Upper lobe of left lung (tissue), 6 donors: ENCODE results near the gene DIAPH3. TPM values are rescaled to one million over a fixed set of nuclear protein-coding genes. Genes with fewer than 3 reads are reported as not detected.

ENCODE experiments used
- ATAC-seq, 2 donors: fragments of 200-7000 bp; cut with Tn5 transposase; one replicate each; pipeline ENCODE4 v1.9.1; 2022; ENCODE audit warnings: mild to moderate bottlenecking in 2 of 2, moderate library complexity in 2 of 2; ENCODE audit not compliant: low FRiP score in 2 of 2
- DNase-seq, 2 donors: peaks; one replicate each; pipeline ENCODE4 v3.0.0-alpha.2; 2019 to 2020
- H3K27ac ChIP-seq, 4 donors: fragments of 200-600 bp; sonication (generic); one replicate each; pipeline ENCODE4 v1.5.1; 2016 to 2019
- H3K27me3 ChIP-seq, 4 donors: fragments of 200-600 bp; sonication (generic); one replicate each; pipeline ENCODE4 v1.5.1; 2017 to 2019
- H3K36me3 ChIP-seq, 4 donors: fragments of 200-600 bp; sonication (generic); one replicate each; pipeline ENCODE4 v1.5.1; 2016 to 2019
- H3K4me1 ChIP-seq, 4 donors: fragments of 200-600 bp; sonication (generic); one replicate each; pipeline ENCODE4 v1.5.1; 2018 to 2019
- H3K4me3 ChIP-seq, 4 donors: fragments of 200-600 bp; sonication (generic); one replicate each; pipeline ENCODE4 v1.5.1; 2017 to 2019; ENCODE audit warnings: mild to moderate bottlenecking in 2 of 4, moderate library complexity in 1 of 4
- H3K9me3 ChIP-seq, 4 donors: fragments of 200-600 bp; sonication (generic); one replicate each; pipeline ENCODE4 v1.5.1; 2018 to 2019
- EP300 ChIP-seq, 4 donors: sonication (generic); formaldehyde crosslinking; IDR thresholded peaks; one replicate each; pipeline ENCODE4 v1.5.1; 2017; ENCODE audit warnings: antibody characterized with exemption in 4 of 4, control low read depth in 2 of 4
- POLR2A ChIP-seq, 4 donors: fragments of 450-650 bp; IDR thresholded peaks; one replicate each; pipeline ENCODE4 v1.5.1; 2016 to 2017; ENCODE audit warnings: antibody characterized with exemption in 4 of 4, mild to moderate bottlenecking in 2 of 4
- POLR2AphosphoS5 ChIP-seq, 2 donors: sonication (generic); formaldehyde crosslinking; IDR thresholded peaks; one replicate each; pipeline ENCODE4 v1.5.1; 2017; ENCODE audit warnings: antibody characterized with exemption in 2 of 2
- WGBS, 2 donors: methylation state at CpG; one replicate each; pipeline ENCODE4 v1.1.5; 2017 to 2018; 5-methylcytosine and 5-hydroxymethylcytosine counted together
- small RNA-seq, 4 donors: library from RNA; depleted of rRNA; stranded (forward); fragments of <200 nt; gene quantifications; one replicate each; pipeline ENCODE3, GENCODE V24; 2016
- total RNA-seq, 6 donors: library from RNA; depleted of rRNA in 4 of 6; stranded (reverse); fragments of >200 nt in 4 of 6; gene quantifications; one replicate each; pipeline versions ENCODE4 v1.1.0 to v1.2.1, GENCODE V29; 2016 to 2021
- TF ChIP-seq, protein P1 (sequence below), 6 experiments: fragments of 450-650 bp in 4 of 6; fragments of 200-600 bp in 2 of 6; sonication (generic) in 2 of 6; IDR thresholded peaks; one replicate each; pipeline ENCODE4 v1.5.1; 2016 to 2019; ENCODE audit warnings: antibody characterized with exemption in 6 of 6
- donor health status: DM: no; HTN: no; CAD: no; lungs with moderate emphysema.
- donor health status: DM: no; HTN: yes; CAD: no; lungs with severe emphysema.

DIAPH3 gene
- total RNA-seq, 6 donors from 2014 or later: 2.8 to 6.3 (median 5.4) TPM

DNA sequence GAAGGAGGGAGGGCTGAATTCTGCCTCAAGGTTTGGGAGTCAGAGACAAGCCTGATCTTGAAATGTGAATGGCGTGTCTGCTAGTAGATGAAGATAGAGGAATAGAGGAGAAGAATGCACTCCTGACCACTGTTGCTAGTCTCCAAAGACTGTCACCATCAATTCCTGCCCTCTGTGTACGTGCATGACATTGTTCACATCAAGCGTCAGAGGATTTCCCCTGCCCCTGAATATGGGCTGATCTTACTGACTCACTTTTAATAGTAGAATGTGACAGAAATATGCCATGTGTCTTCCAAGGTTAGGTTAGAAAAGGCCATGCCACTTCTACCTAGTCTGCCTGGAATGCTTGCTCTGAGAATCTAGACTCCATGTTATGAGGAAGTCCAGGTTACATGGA lies 538.6 kb downstream of the DIAPH3 start:
- WGBS, 2 donors: 92 to 95% methylated on average over 3 of the region's 3 CpGs
- TF ChIP-seq, protein P1, sequence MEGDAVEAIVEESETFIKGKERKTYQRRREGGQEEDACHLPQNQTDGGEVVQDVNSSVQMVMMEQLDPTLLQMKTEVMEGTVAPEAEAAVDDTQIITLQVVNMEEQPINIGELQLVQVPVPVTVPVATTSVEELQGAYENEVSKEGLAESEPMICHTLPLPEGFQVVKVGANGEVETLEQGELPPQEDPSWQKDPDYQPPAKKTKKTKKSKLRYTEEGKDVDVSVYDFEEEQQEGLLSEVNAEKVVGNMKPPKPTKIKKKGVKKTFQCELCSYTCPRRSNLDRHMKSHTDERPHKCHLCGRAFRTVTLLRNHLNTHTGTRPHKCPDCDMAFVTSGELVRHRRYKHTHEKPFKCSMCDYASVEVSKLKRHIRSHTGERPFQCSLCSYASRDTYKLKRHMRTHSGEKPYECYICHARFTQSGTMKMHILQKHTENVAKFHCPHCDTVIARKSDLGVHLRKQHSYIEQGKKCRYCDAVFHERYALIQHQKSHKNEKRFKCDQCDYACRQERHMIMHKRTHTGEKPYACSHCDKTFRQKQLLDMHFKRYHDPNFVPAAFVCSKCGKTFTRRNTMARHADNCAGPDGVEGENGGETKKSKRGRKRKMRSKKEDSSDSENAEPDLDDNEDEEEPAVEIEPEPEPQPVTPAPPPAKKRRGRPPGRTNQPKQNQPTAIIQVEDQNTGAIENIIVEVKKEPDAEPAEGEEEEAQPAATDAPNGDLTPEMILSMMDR (IDR thresholded peaks at IDR 0.05): no peak
- TF ChIP-seq POLR2AphosphoS5 (IDR thresholded peaks at IDR 0.05): no peak
- TF ChIP-seq EP300 (IDR thresholded peaks at IDR 0.05): no peak
- TF ChIP-seq POLR2A (IDR thresholded peaks at IDR 0.05): no peak
- H3K27ac ChIP-seq: no peak overlapping the region
- DNase-seq: no peak
- no peaks in the 10 kb centered on the region for H3K4me1 ChIP-seq
- H3K36me3 ChIP-seq: no peaks in the 10 kb centered on the region
- ATAC-seq: no peak
- H3K27me3 ChIP-seq: no peaks in the 10 kb centered on the region
- H3K4me3 ChIP-seq: no peak overlapping the region
- no peaks in the 10 kb centered on the region for H3K9me3 ChIP-seq

DNA sequence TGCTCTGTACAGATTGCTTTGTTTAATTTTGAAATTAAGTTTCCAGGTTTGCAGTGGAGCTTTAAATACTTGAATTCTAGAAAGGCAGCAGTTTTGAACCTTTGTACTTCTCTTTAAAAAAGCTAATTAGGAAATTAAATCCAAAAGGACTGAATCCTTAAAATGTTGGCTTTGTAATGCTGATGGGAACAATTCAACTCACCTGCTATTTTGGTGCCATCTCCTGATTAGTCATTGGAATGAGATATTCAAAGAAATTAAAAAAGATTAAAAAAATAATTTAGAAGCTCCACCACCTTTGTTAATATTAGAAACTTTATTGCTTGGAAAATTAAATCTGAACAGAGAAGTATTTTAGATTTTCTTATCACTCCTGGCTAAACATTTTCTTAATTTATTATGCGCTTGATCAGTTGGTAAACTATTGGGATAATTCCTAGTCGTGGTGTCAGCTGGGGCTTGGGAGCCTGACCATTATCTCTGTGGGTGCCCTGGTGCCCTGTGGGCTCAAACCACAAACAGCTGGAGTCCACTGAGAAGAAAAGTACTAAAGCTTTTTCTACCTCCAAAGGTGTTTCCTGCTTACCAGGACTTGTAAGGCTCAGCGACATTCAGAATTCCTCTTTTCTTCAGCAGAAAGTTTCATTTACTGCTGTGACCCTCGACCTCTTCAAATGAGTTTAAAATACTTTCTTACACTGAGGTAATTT lies 540.4 kb downstream of the DIAPH3 start:
- TF ChIP-seq POLR2A (IDR thresholded peaks at IDR 0.05): no peak
- no peak for TF ChIP-seq POLR2AphosphoS5 (IDR thresholded peaks at IDR 0.05)
- TF ChIP-seq EP300 (IDR thresholded peaks at IDR 0.05): no peak
- TF ChIP-seq, protein P1 (IDR thresholded peaks at IDR 0.05): no peak
- DNase-seq (no peak), ATAC-seq (no peak)
- peaks cover 0 to 11% (median 5%) of the 10 kb centered on the region in 4 donors for H3K9me3 ChIP-seq
- H3K36me3 ChIP-seq: no peaks in the 10 kb centered on the region
- H3K27me3 ChIP-seq: no peaks in the 10 kb centered on the region
- no peaks in the 10 kb centered on the region for H3K4me1 ChIP-seq
- no peak overlapping the region for H3K27ac ChIP-seq
- 54 to 64% methylated on average over 4 of the region's 4 CpGs for WGBS, 2 donors
- no peak overlapping the region for H3K4me3 ChIP-seq

DNA sequence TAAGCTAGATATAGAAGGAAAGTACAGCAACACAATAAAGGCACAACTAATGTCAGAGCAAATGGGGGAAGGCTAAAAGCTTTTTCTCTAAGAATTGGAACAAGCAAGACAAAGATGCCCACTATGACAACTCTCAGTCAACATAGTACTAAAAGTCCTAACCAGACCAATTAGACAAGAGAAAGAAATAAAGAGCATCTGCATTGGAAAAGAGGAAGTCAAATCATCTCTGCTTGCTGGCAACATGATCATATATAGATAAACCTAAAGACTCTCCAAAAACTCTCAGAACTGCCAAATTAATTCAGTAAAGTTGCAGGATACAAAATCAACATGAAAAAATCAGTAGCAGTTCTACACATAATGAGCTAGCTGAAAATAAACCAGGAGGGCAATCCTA lies 542.0 kb downstream of the DIAPH3 start:
- Histone ChIP-seq H3K9me3 (peaks cover 0 to 11% (median 7%) of the 10 kb centered on the region in 4 donors), H3K4me1 (no peaks in the 10 kb centered on the region), H3K27ac (no peak overlapping the region), H3K36me3 (no peaks in the 10 kb centered on the region), H3K4me3 (no peak overlapping the region), H3K27me3 (no peaks in the 10 kb centered on the region)
- TF ChIP-seq, protein P1 (IDR thresholded peaks at IDR 0.05): no peak
- TF ChIP-seq EP300 (IDR thresholded peaks at IDR 0.05): no peak
- no peak for TF ChIP-seq POLR2AphosphoS5 (IDR thresholded peaks at IDR 0.05)
- TF ChIP-seq POLR2A (IDR thresholded peaks at IDR 0.05): no peak
- ATAC-seq (no peak), DNase-seq (no peak)

Small RNA genes within 50 kb of the gene (small RNA-seq; reads per million reads assigned to genes)
- gene RN7SL375P: 0 reads per million in 4 donors
- 0 to 0.14 (median 0) reads per million in 4 donors for gene RNY4P28

Other genes with a start within 250 kb of the DIAPH3 start
- 10 to 100 TPM; 16.0 to 56.4 (median 25.8) TPM for gene TDRD3, start 233.3 kb upstream of the DIAPH3 start, total RNA-seq